Measurements from ENCODE around the gene CEP76. TPM values are rescaled to one million over a fixed set of nuclear protein-coding genes. Genes with fewer than 3 reads are reported as not detected.

Gene CEP76
- total and polyA plus RNA-seq, 2 experiments from 2014 or later, result 11.2 to 25.9 TPM

DNA sequence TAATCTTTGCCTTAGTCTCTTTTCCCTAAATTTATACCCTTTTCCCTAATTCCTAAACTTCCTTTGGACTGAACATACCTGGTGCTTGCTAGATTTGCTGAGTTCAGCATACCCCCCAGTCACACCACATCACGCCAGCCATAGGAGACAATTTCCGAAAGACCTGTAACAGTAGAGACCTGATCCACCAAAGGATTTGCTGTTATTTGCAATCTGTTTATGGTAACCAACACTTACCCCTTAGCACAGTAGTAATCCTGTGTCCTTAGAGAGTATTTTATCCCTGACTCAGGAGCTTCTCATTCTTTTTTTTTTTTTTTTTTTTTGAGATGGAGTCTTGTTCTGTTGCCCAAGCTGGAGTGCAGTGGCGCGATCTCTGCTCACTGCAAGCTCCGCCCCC, 8.9 kb upstream of the CEP76 start (continued):
- TF ChIP-seq, protein P1, sequence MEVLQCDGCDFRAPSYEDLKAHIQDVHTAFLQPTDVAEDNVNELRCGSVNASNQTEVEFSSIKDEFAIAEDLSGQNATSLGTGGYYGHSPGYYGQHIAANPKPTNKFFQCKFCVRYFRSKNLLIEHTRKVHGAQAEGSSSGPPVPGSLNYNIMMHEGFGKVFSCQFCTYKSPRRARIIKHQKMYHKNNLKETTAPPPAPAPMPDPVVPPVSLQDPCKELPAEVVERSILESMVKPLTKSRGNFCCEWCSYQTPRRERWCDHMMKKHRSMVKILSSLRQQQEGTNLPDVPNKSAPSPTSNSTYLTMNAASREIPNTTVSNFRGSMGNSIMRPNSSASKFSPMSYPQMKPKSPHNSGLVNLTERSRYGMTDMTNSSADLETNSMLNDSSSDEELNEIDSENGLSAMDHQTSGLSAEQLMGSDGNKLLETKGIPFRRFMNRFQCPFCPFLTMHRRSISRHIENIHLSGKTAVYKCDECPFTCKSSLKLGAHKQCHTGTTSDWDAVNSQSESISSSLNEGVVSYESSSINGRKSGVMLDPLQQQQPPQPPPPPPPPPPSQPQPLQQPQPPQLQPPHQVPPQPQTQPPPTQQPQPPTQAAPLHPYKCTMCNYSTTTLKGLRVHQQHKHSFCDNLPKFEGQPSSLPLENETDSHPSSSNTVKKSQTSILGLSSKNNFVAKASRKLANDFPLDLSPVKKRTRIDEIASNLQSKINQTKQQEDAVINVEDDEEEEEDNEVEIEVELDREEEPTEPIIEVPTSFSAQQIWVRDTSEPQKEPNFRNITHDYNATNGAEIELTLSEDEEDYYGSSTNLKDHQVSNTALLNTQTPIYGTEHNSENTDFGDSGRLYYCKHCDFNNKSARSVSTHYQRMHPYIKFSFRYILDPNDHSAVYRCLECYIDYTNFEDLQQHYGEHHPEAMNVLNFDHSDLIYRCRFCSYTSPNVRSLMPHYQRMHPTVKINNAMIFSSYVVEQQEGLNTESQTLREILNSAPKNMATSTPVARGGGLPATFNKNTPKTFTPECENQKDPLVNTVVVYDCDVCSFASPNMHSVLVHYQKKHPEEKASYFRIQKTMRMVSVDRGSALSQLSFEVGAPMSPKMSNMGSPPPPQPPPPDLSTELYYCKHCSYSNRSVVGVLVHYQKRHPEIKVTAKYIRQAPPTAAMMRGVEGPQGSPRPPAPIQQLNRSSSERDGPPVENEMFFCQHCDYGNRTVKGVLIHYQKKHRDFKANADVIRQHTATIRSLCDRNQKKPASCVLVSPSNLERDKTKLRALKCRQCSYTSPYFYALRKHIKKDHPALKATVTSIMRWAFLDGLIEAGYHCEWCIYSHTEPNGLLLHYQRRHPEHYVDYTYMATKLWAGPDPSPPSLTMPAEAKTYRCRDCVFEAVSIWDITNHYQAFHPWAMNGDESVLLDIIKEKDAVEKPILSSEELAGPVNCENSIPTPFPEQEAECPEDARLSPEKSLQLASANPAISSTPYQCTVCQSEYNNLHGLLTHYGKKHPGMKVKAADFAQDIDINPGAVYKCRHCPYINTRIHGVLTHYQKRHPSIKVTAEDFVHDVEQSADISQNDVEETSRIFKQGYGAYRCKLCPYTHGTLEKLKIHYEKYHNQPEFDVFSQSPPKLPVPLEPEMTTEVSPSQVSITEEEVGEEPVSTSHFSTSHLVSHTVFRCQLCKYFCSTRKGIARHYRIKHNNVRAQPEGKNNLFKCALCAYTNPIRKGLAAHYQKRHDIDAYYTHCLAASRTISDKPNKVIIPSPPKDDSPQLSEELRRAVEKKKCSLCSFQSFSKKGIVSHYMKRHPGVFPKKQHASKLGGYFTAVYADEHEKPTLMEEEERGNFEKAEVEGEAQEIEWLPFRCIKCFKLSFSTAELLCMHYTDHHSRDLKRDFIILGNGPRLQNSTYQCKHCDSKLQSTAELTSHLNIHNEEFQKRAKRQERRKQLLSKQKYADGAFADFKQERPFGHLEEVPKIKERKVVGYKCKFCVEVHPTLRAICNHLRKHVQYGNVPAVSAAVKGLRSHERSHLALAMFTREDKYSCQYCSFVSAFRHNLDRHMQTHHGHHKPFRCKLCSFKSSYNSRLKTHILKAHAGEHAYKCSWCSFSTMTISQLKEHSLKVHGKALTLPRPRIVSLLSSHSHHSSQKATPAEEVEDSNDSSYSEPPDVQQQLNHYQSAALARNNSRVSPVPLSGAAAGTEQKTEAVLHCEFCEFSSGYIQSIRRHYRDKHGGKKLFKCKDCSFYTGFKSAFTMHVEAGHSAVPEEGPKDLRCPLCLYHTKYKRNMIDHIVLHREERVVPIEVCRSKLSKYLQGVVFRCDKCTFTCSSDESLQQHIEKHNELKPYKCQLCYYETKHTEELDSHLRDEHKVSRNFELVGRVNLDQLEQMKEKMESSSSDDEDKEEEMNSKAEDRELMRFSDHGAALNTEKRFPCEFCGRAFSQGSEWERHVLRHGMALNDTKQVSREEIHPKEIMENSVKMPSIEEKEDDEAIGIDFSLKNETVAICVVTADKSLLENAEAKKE (CRISPR knock-in tag; IDR thresholded peaks at IDR 0.05), result no peak

DNA sequence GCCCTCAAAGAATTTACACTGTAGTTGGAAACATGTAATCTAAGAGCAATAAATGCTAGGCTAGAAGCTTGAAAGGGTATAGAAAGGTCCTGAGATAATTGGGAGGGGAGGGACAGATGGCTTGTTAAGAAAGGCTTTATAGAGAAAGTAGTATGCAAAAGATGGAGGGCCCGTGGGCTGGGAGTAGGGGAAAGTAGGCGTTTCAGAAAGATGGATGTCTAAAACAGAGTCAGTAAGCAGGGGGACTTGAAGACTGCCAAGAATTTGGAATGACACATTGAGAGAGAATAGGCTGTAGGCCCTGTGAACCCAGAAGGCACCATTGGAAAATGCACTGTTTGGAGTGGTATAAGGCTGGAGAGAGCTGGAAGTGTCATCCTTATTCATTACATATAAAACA, 1.1 kb upstream of the CEP76 start:
- peak overlapping the region; percentile 93 for H3K4me2 ChIP-seq
- no peak for TF ChIP-seq NANOG (IDR thresholded peaks at IDR 0.05; ENCODE audit: borderline replicate concordance)
- TF ChIP-seq, protein P2, sequence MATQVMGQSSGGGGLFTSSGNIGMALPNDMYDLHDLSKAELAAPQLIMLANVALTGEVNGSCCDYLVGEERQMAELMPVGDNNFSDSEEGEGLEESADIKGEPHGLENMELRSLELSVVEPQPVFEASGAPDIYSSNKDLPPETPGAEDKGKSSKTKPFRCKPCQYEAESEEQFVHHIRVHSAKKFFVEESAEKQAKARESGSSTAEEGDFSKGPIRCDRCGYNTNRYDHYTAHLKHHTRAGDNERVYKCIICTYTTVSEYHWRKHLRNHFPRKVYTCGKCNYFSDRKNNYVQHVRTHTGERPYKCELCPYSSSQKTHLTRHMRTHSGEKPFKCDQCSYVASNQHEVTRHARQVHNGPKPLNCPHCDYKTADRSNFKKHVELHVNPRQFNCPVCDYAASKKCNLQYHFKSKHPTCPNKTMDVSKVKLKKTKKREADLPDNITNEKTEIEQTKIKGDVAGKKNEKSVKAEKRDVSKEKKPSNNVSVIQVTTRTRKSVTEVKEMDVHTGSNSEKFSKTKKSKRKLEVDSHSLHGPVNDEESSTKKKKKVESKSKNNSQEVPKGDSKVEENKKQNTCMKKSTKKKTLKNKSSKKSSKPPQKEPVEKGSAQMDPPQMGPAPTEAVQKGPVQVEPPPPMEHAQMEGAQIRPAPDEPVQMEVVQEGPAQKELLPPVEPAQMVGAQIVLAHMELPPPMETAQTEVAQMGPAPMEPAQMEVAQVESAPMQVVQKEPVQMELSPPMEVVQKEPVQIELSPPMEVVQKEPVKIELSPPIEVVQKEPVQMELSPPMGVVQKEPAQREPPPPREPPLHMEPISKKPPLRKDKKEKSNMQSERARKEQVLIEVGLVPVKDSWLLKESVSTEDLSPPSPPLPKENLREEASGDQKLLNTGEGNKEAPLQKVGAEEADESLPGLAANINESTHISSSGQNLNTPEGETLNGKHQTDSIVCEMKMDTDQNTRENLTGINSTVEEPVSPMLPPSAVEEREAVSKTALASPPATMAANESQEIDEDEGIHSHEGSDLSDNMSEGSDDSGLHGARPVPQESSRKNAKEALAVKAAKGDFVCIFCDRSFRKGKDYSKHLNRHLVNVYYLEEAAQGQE (IDR thresholded peaks at IDR 0.05; ENCODE audit: unreplicated experiment), result no peak
- no peak for TF ChIP-seq POLR2AphosphoS5 (IDR thresholded peaks at IDR 0.05; ENCODE audit: low read depth)
- TF ChIP-seq ZNF114 (CRISPR knock-in tag; IDR thresholded peaks at IDR 0.05), result no peak
- TF ChIP-seq EZH2 (IDR thresholded peaks at IDR 0.05; ENCODE audit: low read depth, unreplicated experiment), result no peak
- TF ChIP-seq STAT1 (IDR thresholded peaks at IDR 0.05; ENCODE audit: unreplicated experiment), result no peak
- TF ChIP-seq, protein P3, sequence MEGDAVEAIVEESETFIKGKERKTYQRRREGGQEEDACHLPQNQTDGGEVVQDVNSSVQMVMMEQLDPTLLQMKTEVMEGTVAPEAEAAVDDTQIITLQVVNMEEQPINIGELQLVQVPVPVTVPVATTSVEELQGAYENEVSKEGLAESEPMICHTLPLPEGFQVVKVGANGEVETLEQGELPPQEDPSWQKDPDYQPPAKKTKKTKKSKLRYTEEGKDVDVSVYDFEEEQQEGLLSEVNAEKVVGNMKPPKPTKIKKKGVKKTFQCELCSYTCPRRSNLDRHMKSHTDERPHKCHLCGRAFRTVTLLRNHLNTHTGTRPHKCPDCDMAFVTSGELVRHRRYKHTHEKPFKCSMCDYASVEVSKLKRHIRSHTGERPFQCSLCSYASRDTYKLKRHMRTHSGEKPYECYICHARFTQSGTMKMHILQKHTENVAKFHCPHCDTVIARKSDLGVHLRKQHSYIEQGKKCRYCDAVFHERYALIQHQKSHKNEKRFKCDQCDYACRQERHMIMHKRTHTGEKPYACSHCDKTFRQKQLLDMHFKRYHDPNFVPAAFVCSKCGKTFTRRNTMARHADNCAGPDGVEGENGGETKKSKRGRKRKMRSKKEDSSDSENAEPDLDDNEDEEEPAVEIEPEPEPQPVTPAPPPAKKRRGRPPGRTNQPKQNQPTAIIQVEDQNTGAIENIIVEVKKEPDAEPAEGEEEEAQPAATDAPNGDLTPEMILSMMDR (conservative IDR thresholded peaks at IDR 0.05; ENCODE audit: low read depth in 2 of 2), result no peak
- TF ChIP-seq, protein P4, sequence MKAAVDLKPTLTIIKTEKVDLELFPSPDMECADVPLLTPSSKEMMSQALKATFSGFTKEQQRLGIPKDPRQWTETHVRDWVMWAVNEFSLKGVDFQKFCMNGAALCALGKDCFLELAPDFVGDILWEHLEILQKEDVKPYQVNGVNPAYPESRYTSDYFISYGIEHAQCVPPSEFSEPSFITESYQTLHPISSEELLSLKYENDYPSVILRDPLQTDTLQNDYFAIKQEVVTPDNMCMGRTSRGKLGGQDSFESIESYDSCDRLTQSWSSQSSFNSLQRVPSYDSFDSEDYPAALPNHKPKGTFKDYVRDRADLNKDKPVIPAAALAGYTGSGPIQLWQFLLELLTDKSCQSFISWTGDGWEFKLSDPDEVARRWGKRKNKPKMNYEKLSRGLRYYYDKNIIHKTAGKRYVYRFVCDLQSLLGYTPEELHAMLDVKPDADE (IDR thresholded peaks at IDR 0.05), result no peak
- ATAC-seq (no peak), DNase-seq (ENCODE audit: low spot score) (peak; percentile 30)
- peaks cover 17% of the 10 kb centered on the region; the same call in 1 of the 2 replicates for H4K20me1 ChIP-seq (replicated peaks; ENCODE audit: insufficient read depth)
- Mint-ChIP-seq H3K4me1 (peaks cover 23% of the 10 kb centered on the region), H3K9me3 (peaks cover 6% of the 10 kb centered on the region; the same call in 1 of the 3 replicates), H3K27ac (peak overlapping the region; percentile 100), H3K4me3 (peak overlapping the region; percentile 95), H3K36me3 (ENCODE audit: low read depth) (peaks cover 38% of the 10 kb centered on the region), H3K27me3 (ENCODE audit: insufficient read depth, low read depth, poor library complexity) (peaks cover 8% of the 10 kb centered on the region)
- H2AFZ ChIP-seq, result no peak overlapping the region
- H3K9me2 ChIP-seq (ENCODE audit: insufficient read depth), result no peaks in the 10 kb centered on the region
- H3K79me2 ChIP-seq (replicated peaks; ENCODE audit: insufficient read depth), result peaks cover 67% of the 10 kb centered on the region
- peak overlapping the region; percentile 81 for H3K4me3 ChIP-seq
- H3K4me1 ChIP-seq (ENCODE audit: insufficient read depth), result peaks cover 13% of the 10 kb centered on the region; the same call in 1 of the 2 replicates
- H3K27me3 ChIP-seq (ENCODE audit: insufficient read depth), result no peaks in the 10 kb centered on the region
- no peak overlapping the region for H3K27ac ChIP-seq (ENCODE audit: low read depth)
- peaks cover 29% of the 10 kb centered on the region for H3K36me3 ChIP-seq (ENCODE audit: insufficient read depth)
- peaks cover 11% of the 10 kb centered on the region; the same call in 1 of the 2 replicates for H3F3A ChIP-seq (replicated peaks; ENCODE audit: low read depth)
